ENCODE results near the gene RALA.

- TF ChIP-seq POLR2A (IDR thresholded peaks at IDR 0.05) = no peak
- TF ChIP-seq, protein P1, sequence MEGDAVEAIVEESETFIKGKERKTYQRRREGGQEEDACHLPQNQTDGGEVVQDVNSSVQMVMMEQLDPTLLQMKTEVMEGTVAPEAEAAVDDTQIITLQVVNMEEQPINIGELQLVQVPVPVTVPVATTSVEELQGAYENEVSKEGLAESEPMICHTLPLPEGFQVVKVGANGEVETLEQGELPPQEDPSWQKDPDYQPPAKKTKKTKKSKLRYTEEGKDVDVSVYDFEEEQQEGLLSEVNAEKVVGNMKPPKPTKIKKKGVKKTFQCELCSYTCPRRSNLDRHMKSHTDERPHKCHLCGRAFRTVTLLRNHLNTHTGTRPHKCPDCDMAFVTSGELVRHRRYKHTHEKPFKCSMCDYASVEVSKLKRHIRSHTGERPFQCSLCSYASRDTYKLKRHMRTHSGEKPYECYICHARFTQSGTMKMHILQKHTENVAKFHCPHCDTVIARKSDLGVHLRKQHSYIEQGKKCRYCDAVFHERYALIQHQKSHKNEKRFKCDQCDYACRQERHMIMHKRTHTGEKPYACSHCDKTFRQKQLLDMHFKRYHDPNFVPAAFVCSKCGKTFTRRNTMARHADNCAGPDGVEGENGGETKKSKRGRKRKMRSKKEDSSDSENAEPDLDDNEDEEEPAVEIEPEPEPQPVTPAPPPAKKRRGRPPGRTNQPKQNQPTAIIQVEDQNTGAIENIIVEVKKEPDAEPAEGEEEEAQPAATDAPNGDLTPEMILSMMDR (IDR thresholded peaks at IDR 0.05) = no peak
These were observed 40.8 kb upstream of the RALA start for GRCh38 chr7:39582536-39582935.
